Endothelial cell of umbilical vein (primary cell): ENCODE results near the gene ZMAT5.

Experiments
- EZH2 ChIP-seq: IDR thresholded peaks from 2 replicates; pipeline ENCODE4 v1.6.1; 2012; ENCODE audit warnings: borderline replicate concordance, low read depth, mild to moderate bottlenecking, moderate library complexity, low read length, inconsistent platforms; ENCODE audit not compliant: severe bottlenecking
- FOS ChIP-seq: IDR thresholded peaks from 2 replicates; pipeline ENCODE4 v1.6.1; 2011; ENCODE audit warnings: mild to moderate bottlenecking, low read length, moderate library complexity, borderline replicate concordance; ENCODE audit not compliant: insufficient read depth
- GATA2 ChIP-seq: IDR thresholded peaks from 2 replicates; pipeline ENCODE4 v1.7.0; 2011; ENCODE audit warnings: low read depth, mild to moderate bottlenecking, moderate library complexity, mixed read lengths, low read length; ENCODE audit not compliant: insufficient read length, insufficient read depth
- JUN ChIP-seq: IDR thresholded peaks from 2 replicates; pipeline ENCODE4 v1.6.1; 2011; ENCODE audit warnings: borderline replicate concordance, low read depth; ENCODE audit not compliant: insufficient read length, insufficient read depth
- MYC ChIP-seq: IDR thresholded peaks from one replicate; pipeline ENCODE4 v1.6.1; 2011; ENCODE audit warnings: mild to moderate bottlenecking, low read depth, low read length
- POLR2A ChIP-seq: IDR thresholded peaks from 2 replicates; pipeline ENCODE4 v1.6.1; 2012; ENCODE audit warnings: low read depth, mild to moderate bottlenecking, control low read depth, low read length
- POLR2AphosphoS5 ChIP-seq: IDR thresholded peaks from 2 replicates; pipeline ENCODE4 v1.6.1; 2012; ENCODE audit warnings: low read depth, mild to moderate bottlenecking, control low read depth, low read length, moderate library complexity; ENCODE audit not compliant: insufficient read depth
- TF ChIP-seq, protein P1 (sequence below), 2 donors: IDR thresholded peaks; 1 replicate in 1 of 2; 2 replicates in 1 of 2; pipeline ENCODE4 v1.5.1; 2011; ENCODE audit warnings: low read length in 2 of 2, mild to moderate bottlenecking in 2 of 2, moderate library complexity in 2 of 2, control low read depth in 1 of 2, inconsistent platforms in 1 of 2, low read depth in 1 of 2; ENCODE audit not compliant: insufficient read depth in 1 of 2; ENCODE audit errors: extremely low read depth in 1 of 2
- TF ChIP-seq, protein P2 (sequence below): IDR thresholded peaks from 2 replicates; pipeline ENCODE4 v1.6.1; 2011; ENCODE audit not compliant: insufficient read depth, insufficient read length

DNA sequence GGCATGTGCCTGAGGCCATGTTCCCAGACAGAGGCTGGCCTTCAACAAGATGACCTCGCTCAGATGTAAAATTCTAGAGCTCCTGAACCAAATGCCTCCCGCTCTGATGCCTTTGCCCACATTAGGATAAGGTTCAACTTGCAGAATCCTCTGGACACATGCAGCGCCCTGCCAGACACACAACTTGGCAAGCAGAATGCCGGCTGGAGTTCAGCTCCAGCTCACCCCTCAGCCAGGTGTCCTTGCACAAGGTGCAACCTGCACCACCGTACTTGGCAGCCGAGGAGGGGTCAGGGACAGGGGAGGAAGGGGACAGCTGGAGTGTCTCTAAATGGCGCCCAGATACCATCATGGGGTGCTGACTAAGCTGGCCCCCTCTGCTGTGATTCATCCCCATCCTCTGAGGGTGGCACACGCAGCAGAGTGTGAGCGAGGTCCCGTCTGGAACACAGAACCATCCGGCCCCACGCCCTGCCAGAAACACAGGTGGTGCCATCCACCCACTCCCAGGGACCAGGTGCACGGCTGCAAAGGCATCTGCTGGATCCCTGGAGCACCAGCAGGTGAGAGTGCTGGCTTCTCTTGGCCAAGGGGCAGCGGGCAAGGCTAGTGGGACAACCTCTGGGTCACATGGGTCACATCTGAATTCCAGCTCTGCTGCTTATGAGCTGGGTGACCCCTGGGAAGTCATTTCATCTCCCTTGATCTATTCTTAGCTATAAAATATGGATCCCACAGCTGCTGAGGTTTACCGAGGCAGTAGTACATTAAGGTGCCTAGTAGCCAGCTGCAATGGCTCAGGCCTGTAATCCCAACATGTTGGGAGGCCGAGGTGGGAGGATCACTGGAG, 12.8 kb downstream of the ZMAT5 start:
- TF ChIP-seq POLR2AphosphoS5 (no peak), MYC (no peak), JUN (no peak), POLR2A (no peak), FOS (no peak), EZH2 (no peak), GATA2 (no peak)
- TF ChIP-seq, protein P1, sequence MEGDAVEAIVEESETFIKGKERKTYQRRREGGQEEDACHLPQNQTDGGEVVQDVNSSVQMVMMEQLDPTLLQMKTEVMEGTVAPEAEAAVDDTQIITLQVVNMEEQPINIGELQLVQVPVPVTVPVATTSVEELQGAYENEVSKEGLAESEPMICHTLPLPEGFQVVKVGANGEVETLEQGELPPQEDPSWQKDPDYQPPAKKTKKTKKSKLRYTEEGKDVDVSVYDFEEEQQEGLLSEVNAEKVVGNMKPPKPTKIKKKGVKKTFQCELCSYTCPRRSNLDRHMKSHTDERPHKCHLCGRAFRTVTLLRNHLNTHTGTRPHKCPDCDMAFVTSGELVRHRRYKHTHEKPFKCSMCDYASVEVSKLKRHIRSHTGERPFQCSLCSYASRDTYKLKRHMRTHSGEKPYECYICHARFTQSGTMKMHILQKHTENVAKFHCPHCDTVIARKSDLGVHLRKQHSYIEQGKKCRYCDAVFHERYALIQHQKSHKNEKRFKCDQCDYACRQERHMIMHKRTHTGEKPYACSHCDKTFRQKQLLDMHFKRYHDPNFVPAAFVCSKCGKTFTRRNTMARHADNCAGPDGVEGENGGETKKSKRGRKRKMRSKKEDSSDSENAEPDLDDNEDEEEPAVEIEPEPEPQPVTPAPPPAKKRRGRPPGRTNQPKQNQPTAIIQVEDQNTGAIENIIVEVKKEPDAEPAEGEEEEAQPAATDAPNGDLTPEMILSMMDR (IDR thresholded peaks at IDR 0.05; ENCODE audit: extremely low read depth in 1 of 2, insufficient read depth in 1 of 2, low read depth in 1 of 2, low read length in 2 of 2), result no peak
- TF ChIP-seq, protein P2, sequence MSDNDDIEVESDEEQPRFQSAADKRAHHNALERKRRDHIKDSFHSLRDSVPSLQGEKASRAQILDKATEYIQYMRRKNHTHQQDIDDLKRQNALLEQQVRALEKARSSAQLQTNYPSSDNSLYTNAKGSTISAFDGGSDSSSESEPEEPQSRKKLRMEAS, result no peak
